Measurements from ENCODE around the gene FAM210A.

Gene FAM210A

GRCh38 chr18:13621886-13622619 lies 104.3 kb downstream of the FAM210A start:
- no peak for DNase-seq (ENCODE audit: low read depth)

DNA sequence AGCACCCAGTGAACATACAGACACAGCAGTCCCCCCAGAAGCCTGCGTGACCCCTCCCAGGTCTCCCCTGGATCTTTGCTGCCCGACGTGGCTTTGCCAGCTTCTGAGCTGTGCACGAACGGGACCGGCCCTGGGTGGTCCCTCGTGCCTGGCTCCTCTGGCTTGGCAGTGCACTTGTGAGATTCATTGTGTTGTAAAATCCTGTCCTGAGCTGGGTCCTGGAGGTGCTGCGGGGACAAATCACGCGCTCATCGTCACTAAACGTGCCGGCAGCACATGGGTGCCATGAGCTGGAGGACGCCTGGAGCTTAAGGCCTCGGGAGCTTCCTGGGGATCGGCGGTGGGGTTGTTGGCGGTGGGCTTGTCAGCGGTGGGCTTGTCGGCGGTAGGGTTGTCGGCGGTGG lies 104.9 kb downstream of the FAM210A start:
- no peak for DNase-seq (ENCODE audit: low read depth)

DNA sequence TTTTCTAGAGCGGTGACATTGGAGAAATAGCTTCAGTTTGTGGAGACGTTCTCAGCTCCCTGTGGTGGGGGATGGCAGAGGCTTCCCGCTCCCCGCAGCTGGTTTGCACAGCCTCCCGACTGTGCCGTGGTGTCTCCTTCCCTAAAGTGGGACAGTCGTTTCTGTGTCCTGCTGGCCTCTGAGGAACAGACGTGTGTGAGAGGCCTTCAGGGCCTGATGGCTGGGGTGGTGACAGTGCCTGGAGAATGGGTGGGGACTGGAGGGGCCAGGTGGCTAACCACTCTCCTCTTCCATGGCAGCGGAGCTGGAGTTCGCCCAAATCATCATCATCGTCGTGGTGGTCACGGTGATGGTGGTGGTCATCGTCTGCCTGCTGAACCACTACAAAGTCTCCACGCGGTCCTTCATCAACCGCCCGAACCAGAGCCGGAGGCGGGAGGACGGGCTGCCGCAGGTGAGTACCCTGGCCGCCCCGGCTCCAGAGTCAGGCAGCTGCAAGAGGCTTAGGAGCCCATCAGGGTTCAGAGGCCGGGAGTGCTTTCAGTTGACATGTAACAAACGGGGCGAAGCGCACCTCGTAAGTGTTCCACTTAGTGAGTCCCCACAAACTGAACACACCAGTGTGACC lies 105.4 kb downstream of the FAM210A start:
- DNase-seq (ENCODE audit: low read depth), result no peak

GRCh38 chr18:13620206-13620672 lies 106.1 kb downstream of the FAM210A start:
- no peak for DNase-seq (ENCODE audit: low read depth)

GRCh38 chr18:13619505-13620205 lies 106.7 kb downstream of the FAM210A start:
- no peak for DNase-seq (ENCODE audit: low read depth)

GRCh38 chr18:13618760-13619438 lies 107.5 kb downstream of the FAM210A start:
- no peak for DNase-seq (ENCODE audit: low read depth)

DNA sequence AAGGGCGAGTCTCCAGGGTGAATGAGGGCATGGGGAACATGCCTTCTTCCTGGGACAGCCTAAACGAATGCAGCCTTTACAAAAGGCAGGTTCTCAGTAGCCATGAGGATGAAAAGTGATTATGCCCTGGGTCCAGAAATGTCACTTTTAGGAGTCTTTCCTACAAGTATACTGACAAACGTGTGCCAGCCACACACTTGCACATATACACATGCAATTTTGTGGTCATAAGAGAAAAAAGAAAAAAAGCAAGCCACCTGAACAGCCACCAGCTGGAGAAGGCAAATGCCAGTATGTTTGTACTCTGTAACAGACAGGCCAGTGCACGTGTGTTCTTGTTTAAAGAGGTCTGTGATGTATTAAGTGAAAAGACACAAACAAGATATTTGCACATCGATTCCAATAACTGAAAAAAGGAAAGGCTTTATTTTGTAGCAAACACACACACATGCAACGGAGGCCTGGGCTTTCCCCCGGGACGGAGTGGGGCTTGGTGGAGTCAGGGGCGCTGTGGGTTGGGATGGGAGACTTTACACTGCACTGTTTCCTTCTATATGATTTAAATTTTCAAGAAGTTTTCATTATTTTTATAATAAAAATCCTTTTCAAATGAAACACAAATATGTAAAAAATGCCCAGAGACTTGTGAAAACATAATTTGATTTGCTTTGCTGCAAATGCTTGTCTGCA lies 108.4 kb downstream of the FAM210A start:
- no peak for DNase-seq (ENCODE audit: low read depth)

DNA sequence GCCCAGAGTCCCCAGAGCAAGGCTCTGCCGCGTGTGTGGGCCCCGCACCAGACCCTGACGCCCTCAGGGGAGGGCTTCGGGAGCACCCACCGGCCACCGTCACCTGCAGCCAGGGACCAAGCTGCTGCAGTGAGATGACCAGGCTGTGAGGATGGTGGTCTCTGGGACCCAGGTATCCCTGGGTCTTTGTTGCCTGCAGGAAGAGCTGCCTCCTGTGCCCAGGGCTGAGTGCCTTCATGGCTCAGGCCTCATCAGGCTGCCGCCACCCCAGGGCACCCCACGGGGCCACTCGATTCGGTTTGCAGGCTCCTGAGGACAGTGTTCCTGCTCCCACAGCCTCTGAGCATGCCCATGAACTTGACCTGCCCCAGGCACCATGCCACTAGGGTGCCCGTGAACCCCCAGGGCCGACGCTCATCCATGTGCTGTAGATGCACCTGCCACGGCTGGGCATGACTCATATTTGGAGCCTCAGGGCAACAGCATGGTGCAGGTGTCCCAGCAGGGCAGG lies 109.8 kb downstream of the FAM210A start:
- no peak for DNase-seq (ENCODE audit: low read depth)

GRCh38 chr18:13616041-13616440 lies 110.3 kb downstream of the FAM210A start:
- no peak for DNase-seq (ENCODE audit: low read depth)

DNA sequence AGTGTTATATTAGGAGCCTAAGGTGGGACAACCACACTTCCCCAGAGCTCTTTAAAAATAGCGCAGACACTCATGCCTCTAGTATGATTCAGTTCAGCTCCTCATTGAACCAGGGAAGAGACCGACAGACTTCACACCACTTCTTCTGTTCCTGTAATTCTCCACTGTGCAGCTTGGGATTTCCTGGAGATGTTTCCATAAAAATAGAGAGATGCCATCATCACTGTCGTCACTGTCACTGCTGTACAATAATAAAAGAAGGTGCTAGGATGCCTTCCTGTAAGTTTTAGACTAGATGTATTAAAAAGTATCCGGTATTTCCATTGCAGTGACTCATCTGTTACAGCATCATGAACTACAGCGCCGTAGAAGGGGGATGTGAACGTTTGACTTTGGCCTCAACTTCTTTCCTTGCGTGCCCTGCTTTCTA lies 110.9 kb downstream of the FAM210A start:
- no peak for DNase-seq (ENCODE audit: low read depth)

GRCh38 chr18:13614641-13615288 lies 111.6 kb downstream of the FAM210A start:
- DNase-seq (ENCODE audit: low read depth), result no peak

DNA sequence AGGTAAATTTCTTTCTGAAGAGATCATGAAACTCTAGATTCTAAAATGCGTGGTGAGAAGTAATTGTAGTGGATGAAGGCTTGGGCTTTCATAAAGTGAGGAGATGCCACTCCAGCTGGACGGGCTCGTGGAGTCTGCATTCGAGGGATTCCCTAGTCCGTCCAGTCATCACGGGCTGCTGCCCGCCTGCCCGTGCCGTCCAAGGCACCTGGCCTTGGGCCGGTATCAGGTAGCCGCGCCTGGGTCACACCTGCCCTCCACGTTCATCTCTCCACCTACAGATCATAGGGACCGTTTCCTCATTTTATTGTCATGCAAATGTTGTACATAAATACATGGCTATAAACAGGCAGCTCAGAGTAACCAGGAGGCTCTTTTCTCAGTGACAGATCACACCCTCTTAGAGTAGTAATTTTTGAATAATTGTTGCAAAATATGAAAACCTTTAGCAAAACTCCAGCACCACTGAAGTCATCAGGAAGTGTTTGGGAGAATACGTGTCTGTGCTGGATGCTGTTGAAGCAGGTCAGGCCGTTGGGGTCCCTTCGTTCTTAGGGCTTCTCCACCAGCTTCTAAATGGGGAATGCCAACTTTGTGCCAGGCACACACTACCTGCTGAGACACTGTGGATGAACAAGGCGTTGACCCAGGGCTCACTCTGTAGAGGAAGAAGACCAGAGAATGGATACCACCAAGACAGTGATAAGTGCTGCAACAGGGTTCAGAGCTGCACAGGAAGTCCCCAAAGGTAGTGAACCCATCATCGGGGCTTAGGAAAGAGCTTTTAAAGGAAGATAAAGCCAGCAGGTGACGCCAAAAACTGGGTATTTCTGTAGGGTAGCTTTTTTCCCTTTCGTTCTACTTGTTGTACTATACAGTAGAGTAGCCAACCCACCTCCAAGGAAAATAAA lies 112.5 kb downstream of the FAM210A start:
- DNase-seq (ENCODE audit: low read depth), result no peak
